PC-9 (cell line): ENCODE results near the gene CD44. TPM values are rescaled to one million over a fixed set of nuclear protein-coding genes. Genes with fewer than 3 reads are reported as not detected.

Experiments
- BruUV-seq: library from RNA; stranded (reverse); fragments of 400-500 nt; replicated peaks from 2 replicates; lab custom pipeline; 2021; lab: Mats Ljungman, UMichigan
- CTCF ChIA-PET: fragments of 300-600 bp; sonication (Branson Sonifier 250); formaldehyde crosslinking; loops from one replicate; lab custom pipeline; 2022; ENCODE audit warnings: antibody characterized with exemption; lab: Charles Lee
- POLR2A ChIA-PET: fragments of 300-600 bp; sonication (Branson Sonifier 250); formaldehyde crosslinking; loops from one replicate; lab custom pipeline; 2022; ENCODE audit warnings: antibody characterized with exemption; ENCODE audit not compliant: unreplicated experiment; lab: Charles Lee
- DNase-seq, 2 experiments: peaks; one replicate each; pipeline versions ENCODE4 v3.0.0 to v3.0.0-alpha.2; 2015 to 2022; ENCODE audit warnings: mixed read lengths in 1 of 2
- H2AFZ ChIP-seq: fragments of 200-600 bp; sonication (generic); 2 replicates; pipeline ENCODE4 v1.8.1; 2017; ENCODE audit warnings: antibody characterized with exemption
- H3F3A ChIP-seq: fragments of 200-600 bp; sonication (generic); 2 replicates; pipeline ENCODE4 v1.8.1; 2017; ENCODE audit warnings: antibody characterized with exemption, mild to moderate bottlenecking, low read depth; ENCODE audit not compliant: insufficient read depth
- H3K27ac ChIP-seq: fragments of 200-600 bp; sonication (generic); 2 replicates; pipeline ENCODE4 v1.6.1; 2016; ENCODE audit warnings: mixed run types
- H3K27me3 ChIP-seq: fragments of 200-600 bp; sonication (generic); 2 replicates; pipeline ENCODE4 v1.6.1; 2016; ENCODE audit warnings: low read depth, mixed run types; ENCODE audit not compliant: insufficient read depth
- H3K36me3 ChIP-seq: fragments of 200-600 bp; sonication (generic); 2 replicates; pipeline ENCODE4 v1.6.1; 2016; ENCODE audit warnings: low read depth, mixed run types
- H3K4me1 ChIP-seq: fragments of 200-600 bp; sonication (generic); replicated peaks from 2 replicates; pipeline ENCODE4 v1.6.1; 2016; ENCODE audit warnings: mixed run types; ENCODE audit not compliant: insufficient read depth
- H3K4me2 ChIP-seq: fragments of 200-600 bp; sonication (generic); 2 replicates; pipeline ENCODE4 v1.6.1; 2017; ENCODE audit warnings: mixed run types
- H3K4me3 ChIP-seq: fragments of 200-600 bp; sonication (generic); 2 replicates; pipeline ENCODE4 v1.6.1; 2016; ENCODE audit warnings: mixed run types
- H3K79me2 ChIP-seq: fragments of 200-600 bp; sonication (generic); 2 replicates; pipeline ENCODE4 v1.6.1; 2017; ENCODE audit warnings: low read depth, mixed run types
- H3K9me2 ChIP-seq: fragments of 200-600 bp; sonication (generic); 2 replicates; pipeline ENCODE4 v1.8.1; 2017; ENCODE audit warnings: mild to moderate bottlenecking; ENCODE audit not compliant: insufficient read depth
- H3K9me3 ChIP-seq: fragments of 200-600 bp; sonication (generic); 2 replicates; pipeline ENCODE4 v1.8.1; 2016; ENCODE audit warnings: low read depth; ENCODE audit not compliant: insufficient read depth
- H4K20me1 ChIP-seq: fragments of 200-600 bp; sonication (generic); 2 replicates; pipeline ENCODE4 v1.8.1; 2017; ENCODE audit not compliant: insufficient read depth
- EZH2 ChIP-seq: fragments of 200-600 bp; sonication (generic); IDR thresholded peaks from 2 replicates; pipeline ENCODE4 v1.8.0; 2017; ENCODE audit warnings: antibody characterized with exemption, low read depth
- intact Hi-C: fragments of 100-400 bp; cut with micrococcal nuclease; formaldehyde crosslinking; loops from one replicate; pipeline ENCODE4 v1.10.0; 2022; ENCODE audit not compliant: unreplicated experiment
- total RNA-seq: library from RNA; stranded (reverse); gene quantifications from 2 replicates; pipeline ENCODE4 v1.2.3, GENCODE V29; 2021
- TF ChIP-seq, protein P1 (sequence below): fragments of 200-600 bp; sonication (generic); conservative IDR thresholded peaks from 2 replicates; pipeline ENCODE4 v1.6.1; 2017; ENCODE audit warnings: mixed run types, antibody characterized with exemption, mild to moderate bottlenecking, moderate library complexity

CD44 gene
- total RNA-seq, 1 experiment from 2014 or later = 775 TPM

DNA sequence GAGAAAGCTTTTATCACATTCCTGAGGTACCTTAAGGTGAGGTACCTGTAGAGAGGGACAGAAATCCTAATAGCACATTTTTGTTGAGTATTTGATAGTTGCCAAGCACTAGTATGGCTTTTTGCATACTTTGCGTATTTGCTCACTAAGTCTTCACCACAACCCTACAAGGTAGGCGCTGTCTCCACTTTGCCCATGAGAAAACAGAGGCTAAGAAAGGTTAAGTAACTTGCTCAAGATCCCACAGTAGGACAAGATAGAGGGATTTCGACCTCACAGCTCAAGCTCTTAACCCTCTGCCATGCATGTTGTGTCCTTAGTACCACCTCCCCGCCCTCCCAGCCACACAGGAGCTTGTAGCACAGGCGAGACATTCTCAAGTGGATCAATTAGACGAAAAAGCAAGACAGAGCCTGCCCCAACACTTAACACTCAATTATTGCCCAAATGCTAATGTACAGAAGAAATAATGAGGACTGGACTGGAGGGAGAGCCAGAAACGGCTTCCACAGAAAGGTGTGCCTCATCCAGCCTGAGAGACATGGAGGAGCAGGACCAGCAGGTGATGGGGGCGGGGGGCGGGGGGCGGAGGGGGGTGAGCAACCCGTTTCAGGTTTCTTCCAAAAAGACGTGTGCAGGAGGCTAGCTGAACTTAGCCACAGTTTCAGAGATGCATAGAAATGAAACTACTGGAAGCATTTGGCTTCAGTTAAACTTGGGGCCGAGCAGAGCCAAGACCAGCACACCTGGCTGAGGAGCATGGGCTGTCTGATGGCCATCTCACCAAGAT, 26.7 kb upstream of the CD44 start:
- ChIA-PET POLR2A (interaction anchor here (0.6 to 1.4 kb wide), 10 partner anchors 29 to 1338 kb away, joined by 3 to 19 read pairs (median 6); no protein-coding TSS in a partner anchor), CTCF (interaction anchor here (0.6 to 1.5 kb wide), 3 partner anchors 30 to 115 kb away, joined by 3 to 9 read pairs (median 3); no protein-coding TSS in a partner anchor)
- no peaks in the 10 kb centered on the region for H3K79me2 ChIP-seq
- DNase-seq = peak in 1 of 2 experiments; percentile 34
- no peaks in the 10 kb centered on the region for H4K20me1 ChIP-seq
- peak overlapping the region; percentile 82 for H3K27ac ChIP-seq
- H2AFZ ChIP-seq = no peak overlapping the region
- no peaks in the 10 kb centered on the region for H3K36me3 ChIP-seq
- no peak overlapping the region for H3K4me3 ChIP-seq
- no peaks in the 10 kb centered on the region; the same call in 1 of the 2 replicates for H3K9me2 ChIP-seq
- peaks cover 28% of the 10 kb centered on the region; the same call in 1 of the 2 replicates for H3F3A ChIP-seq
- no peaks in the 10 kb centered on the region for H3K9me3 ChIP-seq
- intact Hi-C loops = loop anchor here (1.0 kb wide), 1 partner anchor 114 kb away; no protein-coding TSS in a partner anchor
- TF ChIP-seq EZH2 = no peak
- TF ChIP-seq, protein P1, sequence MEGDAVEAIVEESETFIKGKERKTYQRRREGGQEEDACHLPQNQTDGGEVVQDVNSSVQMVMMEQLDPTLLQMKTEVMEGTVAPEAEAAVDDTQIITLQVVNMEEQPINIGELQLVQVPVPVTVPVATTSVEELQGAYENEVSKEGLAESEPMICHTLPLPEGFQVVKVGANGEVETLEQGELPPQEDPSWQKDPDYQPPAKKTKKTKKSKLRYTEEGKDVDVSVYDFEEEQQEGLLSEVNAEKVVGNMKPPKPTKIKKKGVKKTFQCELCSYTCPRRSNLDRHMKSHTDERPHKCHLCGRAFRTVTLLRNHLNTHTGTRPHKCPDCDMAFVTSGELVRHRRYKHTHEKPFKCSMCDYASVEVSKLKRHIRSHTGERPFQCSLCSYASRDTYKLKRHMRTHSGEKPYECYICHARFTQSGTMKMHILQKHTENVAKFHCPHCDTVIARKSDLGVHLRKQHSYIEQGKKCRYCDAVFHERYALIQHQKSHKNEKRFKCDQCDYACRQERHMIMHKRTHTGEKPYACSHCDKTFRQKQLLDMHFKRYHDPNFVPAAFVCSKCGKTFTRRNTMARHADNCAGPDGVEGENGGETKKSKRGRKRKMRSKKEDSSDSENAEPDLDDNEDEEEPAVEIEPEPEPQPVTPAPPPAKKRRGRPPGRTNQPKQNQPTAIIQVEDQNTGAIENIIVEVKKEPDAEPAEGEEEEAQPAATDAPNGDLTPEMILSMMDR = no peak
- H3K4me2 ChIP-seq = peak overlapping the region; percentile 45
- no peaks in the 10 kb centered on the region for H3K27me3 ChIP-seq
- no TSS peak for BruUV-seq
- peaks cover 46% of the 10 kb centered on the region for H3K4me1 ChIP-seq

DNA sequence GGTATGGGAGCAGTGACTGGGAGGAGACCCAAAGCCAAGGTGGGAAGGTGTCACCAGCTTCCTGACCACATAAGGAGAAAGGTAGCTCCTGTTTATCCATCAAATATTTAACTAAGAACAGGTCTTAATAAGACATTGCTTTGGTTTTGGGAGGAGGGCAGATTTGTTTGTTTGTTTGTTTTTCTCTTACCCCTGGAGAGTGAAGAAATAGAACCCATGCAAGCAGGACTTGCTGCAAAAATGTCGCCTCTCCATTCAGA, 26.2 kb upstream of the CD44 start:
- ChIA-PET CTCF (interaction anchor here (0.6 kb wide), 2 partner anchors 33 to 115 kb away, joined by 3 to 9 read pairs; no protein-coding TSS in a partner anchor), POLR2A (interaction anchor here (0.7 to 1.4 kb wide), 4 partner anchors 50 to 136 kb away, joined by 3 to 19 read pairs (median 4); no protein-coding TSS in a partner anchor)
- Histone ChIP-seq H3K9me3 (no peaks in the 10 kb centered on the region), H3K4me3 (no peak overlapping the region), H3K9me2 (no peaks in the 10 kb centered on the region; the same call in 1 of the 2 replicates), H3K36me3 (no peaks in the 10 kb centered on the region), H2AFZ (no peak overlapping the region), H4K20me1 (no peaks in the 10 kb centered on the region), H3K4me1 (peaks cover 46% of the 10 kb centered on the region), H3K27me3 (no peaks in the 10 kb centered on the region), H3K79me2 (no peaks in the 10 kb centered on the region), H3K27ac (no peak overlapping the region), H3F3A (peaks cover 28% of the 10 kb centered on the region; the same call in 1 of the 2 replicates), H3K4me2 (peak overlapping the region; percentile 45)
- TF ChIP-seq, protein P1 = no peak
- TF ChIP-seq EZH2 = no peak
- intact Hi-C loops = loop anchor here (1.0 kb wide), 1 partner anchor 114 kb away; no protein-coding TSS in a partner anchor
- BruUV-seq = no TSS peak
- peak in 1 of 2 experiments; percentile 78 for DNase-seq

DNA sequence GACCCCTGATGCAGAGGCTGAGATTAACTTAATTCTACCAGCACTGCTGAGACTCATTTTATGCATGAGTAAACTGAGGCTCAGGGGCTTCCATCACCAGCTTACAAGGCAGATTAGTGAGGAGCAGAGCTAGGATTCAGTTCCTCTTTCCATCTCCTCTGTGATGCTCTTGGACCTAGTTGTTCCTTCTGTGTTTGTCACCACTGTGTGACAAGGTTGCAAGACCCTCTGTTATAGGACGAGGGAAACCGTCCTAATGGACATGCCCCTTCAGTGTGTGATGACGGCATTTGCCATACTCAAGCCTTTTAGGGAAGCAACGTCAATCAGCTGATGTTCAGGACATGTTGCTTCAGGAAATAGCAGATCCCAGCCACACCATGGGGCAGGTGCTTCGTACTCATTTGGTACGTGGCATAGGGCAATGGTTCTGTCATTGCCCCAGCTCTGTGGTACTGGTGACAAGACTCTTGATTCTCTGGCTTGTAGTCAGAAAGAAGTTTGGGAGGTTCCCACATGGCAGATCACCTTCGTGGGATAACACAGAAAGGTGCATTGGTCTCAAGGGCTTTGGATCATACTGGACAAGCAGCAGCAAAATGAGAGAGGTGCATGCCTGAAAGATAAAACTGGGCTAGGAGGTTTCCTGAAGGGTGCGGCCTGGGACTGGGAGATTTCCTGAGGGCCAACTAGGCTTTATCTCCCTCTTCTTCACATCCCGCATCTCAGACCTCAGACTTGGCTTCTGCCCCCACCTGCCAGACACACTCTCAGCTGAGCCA, 23.9 kb upstream of the CD44 start:
- BruUV-seq = no TSS peak
- ChIA-PET CTCF (no interaction called here), POLR2A (interaction anchor here (0.7 kb wide), 1 partner anchor 85 kb away, joined by 4 read pairs; no protein-coding TSS in a partner anchor)
- TF ChIP-seq, protein P1 = no peak
- TF ChIP-seq EZH2 = no peak
- DNase-seq = no peak
- Histone ChIP-seq H3F3A (peaks cover 28% of the 10 kb centered on the region; the same call in 1 of the 2 replicates), H3K4me3 (no peak overlapping the region), H4K20me1 (no peaks in the 10 kb centered on the region), H2AFZ (no peak overlapping the region), H3K4me2 (no peak overlapping the region), H3K9me2 (no peaks in the 10 kb centered on the region; the same call in 1 of the 2 replicates), H3K27me3 (no peaks in the 10 kb centered on the region), H3K79me2 (no peaks in the 10 kb centered on the region), H3K4me1 (peaks cover 45% of the 10 kb centered on the region), H3K27ac (no peak overlapping the region), H3K36me3 (no peaks in the 10 kb centered on the region), H3K9me3 (no peaks in the 10 kb centered on the region)
- intact Hi-C loops = no loop called here
